22Rv1 (cell line): Measurements from ENCODE around the gene GREM1.

Source experiments
- H3K27ac ChIP-seq: fragments of 450-650 bp; 2 replicates; pipeline ENCODE4 v1.5.1; 2017
- CTCF ChIP-seq: fragments of 450-650 bp; IDR thresholded peaks from 2 replicates; pipeline ENCODE4 v1.5.1; 2017; ENCODE audit warnings: mild to moderate bottlenecking
- ZFX ChIP-seq: fragments of 450-650 bp; IDR thresholded peaks from 2 replicates; pipeline ENCODE4 v1.6.1; 2017; ENCODE audit warnings: antibody characterized with exemption, borderline replicate concordance

Gene GREM1

GRCh38 chr15:32717426-32718226 is at the start of gene GREM1:
TSS of gene GREM1 (plus strand) at chr15:32718004. CDS start at chr15:32730691, 12,687 bp downstream.
- TF ChIP-seq CTCF (no peak), ZFX (no peak)
- H3K27ac ChIP-seq = no peak within 1 kb of the TSS

GRCh38 chr15:32668942-32669341 is 48.9 kb upstream of the GREM1 start:
- no peak for TF ChIP-seq ZFX
- TF ChIP-seq CTCF = no peak

GRCh38 chr15:32669896-32670611 is 47.8 kb upstream of the GREM1 start:
- no peak overlapping the region for H3K27ac ChIP-seq
- TF ChIP-seq ZFX (no peak), CTCF (no peak)

More at GRCh38 chr15:32668942-32669341, 48.9 kb upstream of the GREM1 start:
- H3K27ac ChIP-seq = no peak overlapping the region

DNA sequence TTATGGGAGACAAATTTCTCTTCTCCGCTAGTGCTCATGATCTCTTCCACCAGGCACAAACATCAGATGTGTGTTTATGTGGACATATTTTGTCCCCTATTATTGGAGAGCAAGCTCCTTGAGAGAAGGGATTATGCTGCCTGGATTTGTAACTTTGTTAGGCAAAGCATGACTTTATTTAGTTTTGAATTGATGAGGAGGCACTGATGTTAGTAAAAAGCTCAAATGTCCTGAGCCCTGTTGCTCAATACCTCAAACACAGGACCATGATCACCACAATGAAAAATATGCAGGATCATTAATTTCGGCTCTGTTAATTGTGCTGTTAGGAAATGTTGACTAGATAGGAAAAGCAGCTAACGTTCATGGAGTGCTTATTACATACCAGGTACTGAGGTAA is 47.2 kb upstream of the GREM1 start:
- no peak overlapping the region for H3K27ac ChIP-seq
- TF ChIP-seq ZFX = no peak
- TF ChIP-seq CTCF = no peak

- no peak overlapping the region for H3K27ac ChIP-seq
- TF ChIP-seq ZFX = no peak
- no peak for TF ChIP-seq CTCF
These were observed 46.2 kb upstream of the GREM1 start for GRCh38 chr15:32671339-32672325.

GRCh38 chr15:32674681-32675080 is 43.1 kb upstream of the GREM1 start:
- H3K27ac ChIP-seq = no peak overlapping the region
- TF ChIP-seq CTCF = no peak
- no peak for TF ChIP-seq ZFX
